Measurements from ENCODE around the gene TMEM255B.

The TMEM255B gene

DNA sequence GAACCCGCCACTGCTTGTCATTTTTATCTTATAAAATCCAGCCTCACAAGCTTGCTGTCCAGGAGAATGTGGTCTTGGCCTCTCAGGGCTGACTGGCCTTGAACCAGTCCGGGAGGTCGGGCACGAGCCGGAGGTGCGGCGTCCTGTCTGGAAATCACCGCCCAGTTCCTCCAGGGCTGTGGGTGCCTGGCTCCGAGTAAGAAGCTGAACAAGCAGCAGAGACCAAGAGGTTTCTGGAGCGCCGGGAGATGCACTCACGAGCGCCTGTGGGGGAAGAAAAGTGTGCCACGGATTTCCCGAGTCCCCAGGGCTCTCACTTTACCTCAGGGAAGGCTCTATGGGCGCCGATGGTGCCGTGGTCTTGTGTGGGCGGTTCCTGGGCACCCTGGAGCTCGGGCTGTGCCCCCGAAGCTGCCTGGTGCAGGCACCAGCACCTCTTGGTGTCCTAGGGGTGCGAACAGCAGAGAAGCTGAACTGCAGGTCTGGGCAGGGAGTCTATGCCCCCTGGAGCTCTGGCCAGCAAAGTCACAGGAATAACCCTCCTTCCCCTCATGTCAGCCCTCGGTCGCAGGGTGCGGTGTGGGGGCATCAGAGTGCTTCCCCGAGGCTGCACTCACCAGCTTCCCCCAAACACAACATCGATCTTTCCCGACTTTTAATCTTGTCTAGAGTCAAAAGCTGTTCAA, 54.9 kb downstream of the TMEM255B start:
- no peak for TF ChIP-seq EZH2phosphoT487 (IDR thresholded peaks at IDR 0.05; ENCODE audit: borderline replicate concordance)
- TF ChIP-seq, protein P1, sequence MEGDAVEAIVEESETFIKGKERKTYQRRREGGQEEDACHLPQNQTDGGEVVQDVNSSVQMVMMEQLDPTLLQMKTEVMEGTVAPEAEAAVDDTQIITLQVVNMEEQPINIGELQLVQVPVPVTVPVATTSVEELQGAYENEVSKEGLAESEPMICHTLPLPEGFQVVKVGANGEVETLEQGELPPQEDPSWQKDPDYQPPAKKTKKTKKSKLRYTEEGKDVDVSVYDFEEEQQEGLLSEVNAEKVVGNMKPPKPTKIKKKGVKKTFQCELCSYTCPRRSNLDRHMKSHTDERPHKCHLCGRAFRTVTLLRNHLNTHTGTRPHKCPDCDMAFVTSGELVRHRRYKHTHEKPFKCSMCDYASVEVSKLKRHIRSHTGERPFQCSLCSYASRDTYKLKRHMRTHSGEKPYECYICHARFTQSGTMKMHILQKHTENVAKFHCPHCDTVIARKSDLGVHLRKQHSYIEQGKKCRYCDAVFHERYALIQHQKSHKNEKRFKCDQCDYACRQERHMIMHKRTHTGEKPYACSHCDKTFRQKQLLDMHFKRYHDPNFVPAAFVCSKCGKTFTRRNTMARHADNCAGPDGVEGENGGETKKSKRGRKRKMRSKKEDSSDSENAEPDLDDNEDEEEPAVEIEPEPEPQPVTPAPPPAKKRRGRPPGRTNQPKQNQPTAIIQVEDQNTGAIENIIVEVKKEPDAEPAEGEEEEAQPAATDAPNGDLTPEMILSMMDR (conservative IDR thresholded peaks at IDR 0.05; ENCODE audit: low read length), result no peak
- Histone ChIP-seq H3K4me1 (ENCODE audit: insufficient read depth, low read length, poor library complexity, severe bottlenecking) (peaks cover 4% of the 10 kb centered on the region), H3K9ac (ENCODE audit: low read depth, low read length, poor library complexity, severe bottlenecking) (no peak overlapping the region), H3K27me3 (ENCODE audit: insufficient read depth, low read length, poor library complexity, severe bottlenecking) (no peaks in the 10 kb centered on the region), H3K36me3 (ENCODE audit: insufficient read depth, low read length) (no peaks in the 10 kb centered on the region), H2AFZ (ENCODE audit: low read length) (no peak overlapping the region), H3K4me2 (ENCODE audit: low read depth, low read length, poor library complexity, severe bottlenecking) (no peak overlapping the region), H3K4me3 (ENCODE audit: low read length, poor library complexity, severe bottlenecking) (no peak overlapping the region), H3K9me3 (ENCODE audit: insufficient read depth, low read depth, low read length) (peaks cover 5% of the 10 kb centered on the region; the same call in 1 of the 2 replicates), H3K9me2 (replicated peaks; ENCODE audit: low read depth, low read length) (no peaks in the 10 kb centered on the region), H4K20me1 (ENCODE audit: insufficient read depth, low read length, poor library complexity, severe bottlenecking) (no peaks in the 10 kb centered on the region), H3F3A (ENCODE audit: low read depth) (no peaks in the 10 kb centered on the region), H3K79me2 (ENCODE audit: insufficient read depth, low read length) (no peaks in the 10 kb centered on the region)

DNA sequence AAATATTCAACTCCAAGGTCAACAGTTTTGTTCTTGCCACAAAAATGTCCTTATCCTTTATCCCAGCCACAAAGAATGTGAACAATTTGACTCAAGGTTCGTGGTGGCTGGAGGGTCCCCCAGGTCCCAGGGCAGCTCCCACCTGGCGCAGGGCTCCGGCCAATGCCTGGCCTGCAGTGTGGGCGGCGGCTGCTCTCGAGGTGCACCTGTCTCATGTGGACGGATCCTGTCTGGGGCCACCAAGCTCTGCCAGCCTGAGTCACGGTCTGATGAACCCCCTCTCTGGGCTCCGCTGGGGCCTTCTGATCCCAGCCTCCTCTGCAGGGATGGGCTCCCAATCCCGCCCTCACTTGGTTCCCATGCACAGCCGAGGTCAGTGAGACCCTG, 55.4 kb downstream of the TMEM255B start:
- Histone ChIP-seq H3F3A (ENCODE audit: low read depth) (no peaks in the 10 kb centered on the region), H3K27me3 (ENCODE audit: insufficient read depth, low read length, poor library complexity, severe bottlenecking) (no peaks in the 10 kb centered on the region), H3K9me3 (ENCODE audit: insufficient read depth, low read depth, low read length) (peaks cover 5% of the 10 kb centered on the region; the same call in 1 of the 2 replicates), H3K9ac (ENCODE audit: low read depth, low read length, poor library complexity, severe bottlenecking) (no peak overlapping the region), H3K36me3 (ENCODE audit: insufficient read depth, low read length) (no peaks in the 10 kb centered on the region), H3K4me3 (ENCODE audit: low read length, poor library complexity, severe bottlenecking) (no peak overlapping the region), H2AFZ (ENCODE audit: low read length) (no peak overlapping the region), H4K20me1 (ENCODE audit: insufficient read depth, low read length, poor library complexity, severe bottlenecking) (no peaks in the 10 kb centered on the region), H3K4me2 (ENCODE audit: low read depth, low read length, poor library complexity, severe bottlenecking) (no peak overlapping the region), H3K4me1 (ENCODE audit: insufficient read depth, low read length, poor library complexity, severe bottlenecking) (peaks cover 4% of the 10 kb centered on the region), H3K79me2 (ENCODE audit: insufficient read depth, low read length) (no peaks in the 10 kb centered on the region), H3K9me2 (replicated peaks; ENCODE audit: low read depth, low read length) (no peaks in the 10 kb centered on the region)
- TF ChIP-seq, protein P1 (conservative IDR thresholded peaks at IDR 0.05; ENCODE audit: low read length), result no peak
- TF ChIP-seq EZH2phosphoT487 (IDR thresholded peaks at IDR 0.05; ENCODE audit: borderline replicate concordance), result no peak

DNA sequence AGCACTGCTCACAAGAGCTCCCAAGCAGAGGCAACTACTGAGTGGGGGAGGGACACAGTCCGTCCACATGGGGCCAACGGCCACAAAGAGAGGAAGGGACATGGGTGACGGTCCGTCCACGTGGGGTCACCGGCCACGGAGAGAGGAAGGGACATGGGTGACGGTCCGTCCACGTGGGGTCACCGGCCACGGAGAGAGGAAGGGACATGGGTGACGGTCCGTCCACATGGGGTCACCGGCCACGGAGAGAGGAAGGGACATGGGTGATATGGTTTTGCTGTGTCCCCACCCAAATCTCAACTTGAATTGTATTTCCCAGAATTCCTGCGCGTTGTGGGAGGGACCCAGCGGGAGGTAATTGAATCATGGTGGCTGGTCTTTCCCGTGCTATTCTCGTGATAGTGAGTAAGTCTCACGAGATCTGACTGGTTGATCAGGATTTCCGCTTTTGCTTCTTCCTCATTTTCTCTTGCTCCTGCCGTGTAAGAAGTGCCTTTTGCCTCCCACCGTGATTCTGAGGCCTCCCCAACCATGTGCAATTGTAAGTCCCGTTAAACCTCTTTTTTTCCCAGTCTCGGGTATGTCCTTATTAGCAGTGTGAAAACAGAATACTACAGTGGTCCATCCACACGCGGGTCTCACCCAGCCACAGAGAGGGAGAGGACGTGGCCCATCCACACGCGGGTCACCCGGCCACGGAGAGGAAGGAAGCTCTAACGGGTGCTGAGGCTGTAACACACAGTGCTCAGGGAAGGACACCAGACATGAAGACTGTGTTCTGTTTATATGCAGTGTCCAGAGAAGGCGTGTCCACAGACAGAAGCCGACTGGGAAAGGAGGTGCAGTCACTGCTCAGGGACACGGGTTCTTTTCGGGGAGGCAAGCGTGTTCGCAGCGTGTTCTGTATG, 56.4 kb downstream of the TMEM255B start:
- Histone ChIP-seq H3K9me2 (replicated peaks; ENCODE audit: low read depth, low read length) (no peaks in the 10 kb centered on the region), H3K36me3 (ENCODE audit: insufficient read depth, low read length) (no peaks in the 10 kb centered on the region), H4K20me1 (ENCODE audit: insufficient read depth, low read length, poor library complexity, severe bottlenecking) (no peaks in the 10 kb centered on the region), H2AFZ (ENCODE audit: low read length) (no peak overlapping the region), H3F3A (ENCODE audit: low read depth) (no peaks in the 10 kb centered on the region), H3K9me3 (ENCODE audit: insufficient read depth, low read depth, low read length) (no peaks in the 10 kb centered on the region; the same call in 1 of the 2 replicates), H3K4me1 (ENCODE audit: insufficient read depth, low read length, poor library complexity, severe bottlenecking) (peaks cover 4% of the 10 kb centered on the region), H3K27me3 (ENCODE audit: insufficient read depth, low read length, poor library complexity, severe bottlenecking) (no peaks in the 10 kb centered on the region), H3K79me2 (ENCODE audit: insufficient read depth, low read length) (no peaks in the 10 kb centered on the region), H3K9ac (ENCODE audit: low read depth, low read length, poor library complexity, severe bottlenecking) (no peak overlapping the region), H3K4me2 (ENCODE audit: low read depth, low read length, poor library complexity, severe bottlenecking) (no peak overlapping the region), H3K4me3 (ENCODE audit: low read length, poor library complexity, severe bottlenecking) (no peak overlapping the region)
- TF ChIP-seq, protein P1 (conservative IDR thresholded peaks at IDR 0.05; ENCODE audit: low read length), result no peak
